ENCODE measurements around the gene SMIM17.
"Not testable (repeated sequence)": the region's sequence is repeated elsewhere in the genome, so short reads cannot be mapped to it uniquely, and the experiment has no call there.

The SMIM17 gene

GRCh38 chr19:56672610-56673009, 29.7 kb downstream of the SMIM17 start:
- not testable (repeated sequence) for H3K27ac Mint-ChIP-seq, DNase-seq, H3K27me3 Mint-ChIP-seq, H3K4me3 Mint-ChIP-seq, ATAC-seq
- H3K9me3 Mint-ChIP-seq = peaks cover 9 to 38% of the 10 kb centered on the region in 2 donors
- peaks cover 16% of the 10 kb centered on the region for H3K4me1 Mint-ChIP-seq

GRCh38 chr19:56678205-56678604, 35.2 kb downstream of the SMIM17 start:
- H3K27me3 Mint-ChIP-seq = no peaks in the 10 kb centered on the region

GRCh38 chr19:56681702-56682101, 38.7 kb downstream of the SMIM17 start:
- DNase-seq (no peak), ATAC-seq (no peak)
- Mint-ChIP-seq H3K4me3 (no peak overlapping the region), H3K27me3 (no peaks in the 10 kb centered on the region), H3K4me1 (no peaks in the 10 kb centered on the region), H3K9me3 (peaks cover 18 to 50% of the 10 kb centered on the region in 2 donors), H3K27ac (no peak overlapping the region)

More at GRCh38 chr19:56678205-56678604, 35.2 kb downstream of the SMIM17 start:
- Mint-ChIP-seq H3K4me1 (no peaks in the 10 kb centered on the region), H3K9me3 (peaks cover 12 to 26% of the 10 kb centered on the region in 2 donors), H3K4me3 (no peak overlapping the region), H3K27ac (no peak overlapping the region)
- DNase-seq (no peak), ATAC-seq (no peak)

DNA sequence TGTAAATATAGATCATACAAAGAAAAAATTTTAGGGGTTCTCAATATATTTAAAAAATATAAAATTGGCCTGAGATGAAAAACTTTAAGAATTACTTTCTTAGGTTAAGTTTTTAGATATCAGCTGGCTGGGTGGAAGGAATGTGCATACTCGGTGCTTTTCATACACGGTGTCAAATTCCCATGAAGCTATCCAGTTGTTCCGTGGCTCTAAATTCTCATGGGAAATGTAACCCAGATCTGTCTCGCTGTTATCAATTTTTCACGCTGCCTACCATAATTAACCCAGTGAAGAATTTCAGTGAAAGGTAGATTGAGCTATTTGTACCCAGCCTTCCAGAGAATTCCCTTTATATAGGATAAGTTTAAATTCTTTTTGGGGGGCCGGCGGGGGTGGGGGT, 40.2 kb downstream of the SMIM17 start:
- no peak for DNase-seq
- H3K4me3 Mint-ChIP-seq = no peak overlapping the region
- peaks cover 24 to 55% of the 10 kb centered on the region in 2 donors for H3K9me3 Mint-ChIP-seq
- no peaks in the 10 kb centered on the region for H3K27me3 Mint-ChIP-seq
- no peak overlapping the region for H3K27ac Mint-ChIP-seq
- no peaks in the 10 kb centered on the region for H3K4me1 Mint-ChIP-seq
- ATAC-seq = no peak

- DNase-seq (no peak), ATAC-seq (no peak)
- H3K27me3 Mint-ChIP-seq = no peaks in the 10 kb centered on the region
- H3K9me3 Mint-ChIP-seq = peaks cover 23 to 47% of the 10 kb centered on the region in 2 donors
- no peak overlapping the region for H3K27ac Mint-ChIP-seq
- no peaks in the 10 kb centered on the region for H3K4me1 Mint-ChIP-seq
- H3K4me3 Mint-ChIP-seq = no peak overlapping the region
Measured at GRCh38 chr19:56687031-56687430, 44.1 kb downstream of the SMIM17 start.

- Mint-ChIP-seq H3K9me3 (peaks cover 34 to 63% of the 10 kb centered on the region in 2 donors), H3K4me3 (no peak overlapping the region), H3K27me3 (no peaks in the 10 kb centered on the region), H3K4me1 (no peaks in the 10 kb centered on the region), H3K27ac (no peak overlapping the region)
- ATAC-seq (no peak), DNase-seq (no peak)
Measured at GRCh38 chr19:56689198-56689597, 46.2 kb downstream of the SMIM17 start.

- Mint-ChIP-seq H3K4me3 (no peak overlapping the region), H3K4me1 (no peaks in the 10 kb centered on the region), H3K27ac (no peak overlapping the region), H3K9me3 (peaks cover 32 to 58% of the 10 kb centered on the region in 2 donors), H3K27me3 (no peaks in the 10 kb centered on the region)
- DNase-seq (no peak), ATAC-seq (no peak)
Measured at GRCh38 chr19:56690670-56691069, 47.7 kb downstream of the SMIM17 start.

DNA sequence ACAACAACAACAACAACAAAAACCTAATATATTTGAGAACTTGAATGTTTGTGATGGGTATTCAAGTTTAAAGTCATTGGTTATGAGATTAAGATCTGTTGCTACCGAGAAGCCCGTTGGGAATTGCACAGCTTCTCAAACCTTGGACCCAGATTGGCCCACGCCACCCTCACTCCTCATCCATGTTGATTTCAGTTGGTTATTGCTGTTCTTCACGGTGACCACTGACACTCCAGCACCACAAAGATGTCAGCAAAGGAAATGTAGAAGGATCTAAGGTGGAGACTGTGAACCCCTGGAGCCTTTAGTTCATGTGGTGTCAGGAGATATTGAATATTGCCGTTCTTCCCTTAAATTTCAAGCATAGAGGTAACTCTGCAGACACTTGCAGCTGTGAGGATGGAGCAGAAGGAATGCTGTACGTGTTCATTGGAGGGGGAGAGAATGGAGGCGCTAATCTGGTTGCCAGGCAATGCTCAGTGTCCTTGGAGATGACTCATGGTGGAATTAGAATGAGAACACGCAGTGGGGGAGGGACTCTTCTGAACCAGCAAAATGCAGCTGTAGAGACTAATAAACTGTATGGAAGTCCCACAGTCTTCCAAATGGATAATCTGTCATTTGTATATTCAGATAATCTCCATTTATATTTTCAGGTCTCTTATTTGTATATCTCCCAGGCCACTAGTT, 49.4 kb downstream of the SMIM17 start:
- DNase-seq (no peak), ATAC-seq (no peak)
- H3K27me3 Mint-ChIP-seq = no peaks in the 10 kb centered on the region
- no peak overlapping the region for H3K4me3 Mint-ChIP-seq
- H3K4me1 Mint-ChIP-seq = no peaks in the 10 kb centered on the region
- H3K9me3 Mint-ChIP-seq = peaks cover 25 to 45% of the 10 kb centered on the region in 2 donors
- no peak overlapping the region for H3K27ac Mint-ChIP-seq

- Mint-ChIP-seq H3K27me3 (no peaks in the 10 kb centered on the region), H3K27ac (no peak overlapping the region), H3K4me3 (no peak overlapping the region), H3K9me3 (peaks cover 11 to 40% of the 10 kb centered on the region in 2 donors), H3K4me1 (no peaks in the 10 kb centered on the region)
- ATAC-seq (no peak), DNase-seq (no peak)
Measured at GRCh38 chr19:56699552-56699951, 56.6 kb downstream of the SMIM17 start.

GRCh38 chr19:56701895-56702294, 58.9 kb downstream of the SMIM17 start:
- DNase-seq (no peak), ATAC-seq (no peak)
- no peaks in the 10 kb centered on the region for H3K27me3 Mint-ChIP-seq
- H3K4me1 Mint-ChIP-seq = no peaks in the 10 kb centered on the region
- H3K9me3 Mint-ChIP-seq = peaks cover 22 to 49% of the 10 kb centered on the region in 2 donors
- no peak overlapping the region for H3K4me3 Mint-ChIP-seq
- no peak overlapping the region for H3K27ac Mint-ChIP-seq

- DNase-seq (no peak), ATAC-seq (no peak)
- peaks cover 34 to 57% of the 10 kb centered on the region in 2 donors for H3K9me3 Mint-ChIP-seq
- no peak overlapping the region for H3K27ac Mint-ChIP-seq
- H3K4me1 Mint-ChIP-seq = no peaks in the 10 kb centered on the region
- H3K4me3 Mint-ChIP-seq = no peak overlapping the region
- no peaks in the 10 kb centered on the region for H3K27me3 Mint-ChIP-seq
Measured at GRCh38 chr19:56705939-56706338, 63.0 kb downstream of the SMIM17 start.

Measured in stimulated activated naive CD8-positive, alpha-beta T cell treated with anti-CD3 and anti-CD28 coated beads, Interleukin-15, amount 100 ng/mL, for 72 hours (primary cell).